Adrenal gland (tissue), 12 donors: Measurements from ENCODE around the gene TP53AIP1. TPM values are rescaled to one million over a fixed set of nuclear protein-coding genes. Genes with fewer than 3 reads are reported as not detected.

Experiments
- DNase-seq, 7 donors: peaks; one replicate each; pipeline ENCODE4 v3.0.0-alpha.2; 2019 to 2020
- H3K27ac ChIP-seq, 5 donors: fragments of 200-600 bp; sonication (generic) in 4 of 5; 1 replicate in 3 of 5; 2 replicates in 2 of 5; pipeline versions ENCODE4 v1.5.1 to v1.8.0; 2016 to 2020; ENCODE audit warnings: mild to moderate bottlenecking in 1 of 5
- H3K27me3 ChIP-seq: fragments of 200-600 bp; 2 replicates; pipeline ENCODE4 v1.8.0; 2021
- H3K36me3 ChIP-seq, 2 donors: fragments of 200-600 bp; replicated peaks in 1 of 2; 1 replicate in 1 of 2; 2 replicates in 1 of 2; pipeline versions ENCODE4 v1.5.1 to v1.8.0; 2018 to 2022
- H3K4me1 ChIP-seq, 2 donors: fragments of 200-600 bp; replicated peaks in 1 of 2; 1 replicate in 1 of 2; 2 replicates in 1 of 2; pipeline versions ENCODE4 v1.5.1 to v1.8.0; 2018 to 2021
- H3K4me3 ChIP-seq, 4 donors: fragments of 200-600 bp; sonication (generic) in 3 of 4; one replicate each; pipeline ENCODE4 v1.5.1; 2016 to 2018
- H3K9me3 ChIP-seq, 3 donors: fragments of 200-600 bp; sonication (generic) in 1 of 3; replicated peaks in 1 of 3; 1 replicate in 2 of 3; 2 replicates in 1 of 3; pipeline versions ENCODE4 v1.5.1 to v1.8.0; 2016 to 2021
- POLR2A ChIP-seq, 2 donors: fragments of 450-650 bp; IDR thresholded peaks; one replicate each; pipeline ENCODE4 v1.6.1; 2017; ENCODE audit warnings: antibody characterized with exemption in 2 of 2, mild to moderate bottlenecking in 2 of 2, moderate library complexity in 1 of 2
- WGBS, 4 donors: extraction: QIAGEN DNeasy Blood & Tissue Kit in 2 of 4; methylation state at CpG; one replicate each; pipeline versions ENCODE4 v1.1.5 to v1.1.7; 2013 to 2017; 5-methylcytosine and 5-hydroxymethylcytosine counted together
- intact Hi-C, 2 donors: fragments of 100-400 bp; cut with DNase I; formaldehyde crosslinking; loops; one replicate each; pipeline versions ENCODE4 v1.14.1 to v1.15.0; 2022 to 2023
- polyA plus RNA-seq, 3 donors: library from polyadenylated mRNA; stranded (reverse); fragments of 200-250 nt in 2 of 3; fragments of 350-450 nt in 1 of 3; fragmentation: Illumina TruSeq in 1 of 3; extraction: RNeasy Lipid Tissue Mini Kit (QIAGEN cat#74804) in 1 of 3; gene quantifications; one replicate each; pipeline ENCODE4 v1.2.3, GENCODE V29; 2013 to 2014
- total RNA-seq, 9 donors: library from RNA; depleted of rRNA in 4 of 9; stranded (reverse); fragments of >200 nt in 4 of 9; fragments of 120-200 nt in 1 of 9; fragmentation: NEBNext Ultra II Directional in 1 of 9; extraction: Animal tissue kit (Norgen Biotek cat#: 25700) in 1 of 9; gene quantifications; one replicate each; pipeline versions ENCODE4 v1.1.0 to v1.2.4, GENCODE V29; 2013 to 2023
- TF ChIP-seq, protein P1 (sequence below), 6 experiments: fragments of 450-650 bp in 4 of 6; fragments of 200-600 bp in 2 of 6; sonication (generic) in 1 of 6; IDR thresholded peaks; 1 replicate in 5 of 6; 2 replicates in 1 of 6; pipeline versions ENCODE4 v1.5.1 to v1.8.0; 2016 to 2021; ENCODE audit warnings: antibody characterized with exemption in 6 of 6, mild to moderate bottlenecking in 2 of 6, moderate library complexity in 1 of 6
- donor health status: healthy with polysubstance abuse.
- donor health status: Bipolar disorder and iron deficiency.
- donor health status: DM: yes; HTN: yes; CAD: no.
- donor health status: DM: no; HTN: no; CAD: no.
- donor health status: DM: no; HTN: no; CAD: no.
- donor health status: DM: yes; HTN: yes; CAD: no.

TP53AIP1 gene
- total and polyA plus RNA-seq, 12 donors = 0.11 to 1.7 (median 0.30) TPM; not detected in 2

DNA sequence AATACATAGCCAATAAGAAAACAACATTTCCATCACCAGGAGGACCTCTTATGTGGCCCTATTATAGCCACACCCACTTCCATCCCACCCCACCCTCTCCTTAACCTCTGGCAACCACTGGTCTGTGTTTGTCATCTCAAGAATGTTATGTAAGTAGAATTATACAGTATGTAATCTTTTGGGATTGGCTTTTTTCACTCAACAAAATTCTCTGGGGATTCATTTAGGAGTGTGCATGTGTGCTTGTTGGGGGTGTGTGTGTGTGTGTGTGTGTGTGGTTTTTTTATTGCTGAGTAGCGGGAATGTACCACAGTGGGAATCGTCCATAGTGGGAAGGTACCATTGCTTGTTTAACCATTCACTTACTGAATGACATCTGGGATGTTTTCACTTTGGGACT, 46.3 kb downstream of the TP53AIP1 start:
- no peaks in the 10 kb centered on the region for H3K9me3 ChIP-seq
- peaks cover 47 to 92% of the 10 kb centered on the region in 2 donors for H3K4me1 ChIP-seq
- no peaks in the 10 kb centered on the region for H3K36me3 ChIP-seq
- peak overlapping the region in 1 of 4 donors; percentile 23 for H3K4me3 ChIP-seq
- WGBS, 4 donors = 21 to 33% (median 31%) methylated on average over 2 of the region's 2 CpGs
- H3K27ac ChIP-seq = peak overlapping the region in 3 of 5 donors; percentile 44 to 84 (median 71)
- no peak for TF ChIP-seq POLR2A (IDR thresholded peaks at IDR 0.05)
- TF ChIP-seq, protein P1, sequence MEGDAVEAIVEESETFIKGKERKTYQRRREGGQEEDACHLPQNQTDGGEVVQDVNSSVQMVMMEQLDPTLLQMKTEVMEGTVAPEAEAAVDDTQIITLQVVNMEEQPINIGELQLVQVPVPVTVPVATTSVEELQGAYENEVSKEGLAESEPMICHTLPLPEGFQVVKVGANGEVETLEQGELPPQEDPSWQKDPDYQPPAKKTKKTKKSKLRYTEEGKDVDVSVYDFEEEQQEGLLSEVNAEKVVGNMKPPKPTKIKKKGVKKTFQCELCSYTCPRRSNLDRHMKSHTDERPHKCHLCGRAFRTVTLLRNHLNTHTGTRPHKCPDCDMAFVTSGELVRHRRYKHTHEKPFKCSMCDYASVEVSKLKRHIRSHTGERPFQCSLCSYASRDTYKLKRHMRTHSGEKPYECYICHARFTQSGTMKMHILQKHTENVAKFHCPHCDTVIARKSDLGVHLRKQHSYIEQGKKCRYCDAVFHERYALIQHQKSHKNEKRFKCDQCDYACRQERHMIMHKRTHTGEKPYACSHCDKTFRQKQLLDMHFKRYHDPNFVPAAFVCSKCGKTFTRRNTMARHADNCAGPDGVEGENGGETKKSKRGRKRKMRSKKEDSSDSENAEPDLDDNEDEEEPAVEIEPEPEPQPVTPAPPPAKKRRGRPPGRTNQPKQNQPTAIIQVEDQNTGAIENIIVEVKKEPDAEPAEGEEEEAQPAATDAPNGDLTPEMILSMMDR (IDR thresholded peaks at IDR 0.05) = no peak
- intact Hi-C loops = no loop called here
- DNase-seq = peak in 2 of 7 donors; percentile 46 to 75
- no peaks in the 10 kb centered on the region for H3K27me3 ChIP-seq

- no peak for DNase-seq
- Histone ChIP-seq H3K4me3 (peak overlapping the region in 1 of 4 donors; percentile 20), H3K27ac (peak overlapping the region in 4 of 5 donors; percentile 61 to 92 (median 78)), H3K4me1 (peaks cover 47 to 86% of the 10 kb centered on the region in 2 donors), H3K9me3 (no peaks in the 10 kb centered on the region), H3K27me3 (no peaks in the 10 kb centered on the region), H3K36me3 (no peaks in the 10 kb centered on the region)
- TF ChIP-seq POLR2A (IDR thresholded peaks at IDR 0.05) = no peak
- TF ChIP-seq, protein P1 (IDR thresholded peaks at IDR 0.05) = no peak
- WGBS, 4 donors = 59 to 95% (median 61%) methylated on average over 3 to 9 of the region's 9 CpGs
- intact Hi-C loops = no loop called here
Measured at GRCh38 chr11:128895526-128895925, 47.1 kb downstream of the TP53AIP1 start.

DNA sequence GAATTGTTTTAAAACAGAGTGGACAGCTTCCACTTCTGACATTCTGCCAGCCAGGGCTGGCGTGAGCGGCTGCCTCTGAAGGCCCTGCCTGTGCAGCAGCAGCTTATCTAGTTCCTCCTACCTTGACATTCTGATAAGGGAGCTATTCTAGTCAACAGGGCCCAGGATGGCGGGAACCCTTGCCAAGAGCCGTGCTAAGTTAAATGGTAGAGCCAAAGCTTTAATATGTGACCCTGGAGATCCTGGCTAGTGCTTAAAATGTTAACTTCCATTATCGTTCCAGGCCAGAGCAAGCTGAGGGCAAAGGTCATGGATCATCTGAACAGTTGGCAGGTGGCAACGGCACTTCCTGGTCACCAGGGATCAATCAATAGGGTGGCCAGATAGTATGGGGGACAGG, 48.0 kb downstream of the TP53AIP1 start:
- H3K4me3 ChIP-seq = peak overlapping the region in 1 of 4 donors; percentile 82
- no peaks in the 10 kb centered on the region for H3K27me3 ChIP-seq
- peak overlapping the region in 4 of 5 donors; percentile 62 to 92 (median 78) for H3K27ac ChIP-seq
- H3K36me3 ChIP-seq = no peaks in the 10 kb centered on the region
- no peaks in the 10 kb centered on the region for H3K9me3 ChIP-seq
- TF ChIP-seq POLR2A (IDR thresholded peaks at IDR 0.05) = peak in 1 of 2 donors; percentile 51
- TF ChIP-seq, protein P1 (IDR thresholded peaks at IDR 0.05) = no peak
- peaks cover 50 to 85% of the 10 kb centered on the region in 2 donors for H3K4me1 ChIP-seq
- WGBS, 4 donors = 23 to 30% (median 27%) methylated on average over 6 of the region's 6 CpGs
- peak; percentile 81 to 96 (median 92) for DNase-seq
- intact Hi-C loops = no loop called here

DNA sequence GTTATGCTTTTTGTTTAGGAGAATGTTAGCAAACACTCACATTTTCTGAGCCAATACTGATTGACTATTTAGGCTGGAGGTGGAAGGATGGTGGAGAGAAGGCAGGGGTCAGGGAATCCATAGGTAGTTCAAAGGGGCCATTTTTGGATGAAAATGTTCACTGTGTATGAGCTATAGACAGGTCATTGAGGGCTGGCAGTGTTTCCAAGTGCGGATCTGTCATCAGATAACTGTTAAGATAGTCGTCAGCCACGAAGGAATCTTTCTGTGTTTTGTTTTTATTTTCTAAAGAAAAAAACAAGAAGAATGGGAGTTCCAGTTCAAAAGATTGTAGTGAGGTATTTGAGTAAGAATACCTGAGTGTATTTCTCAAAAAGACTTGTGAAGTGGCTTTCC, 48.4 kb downstream of the TP53AIP1 start:
- TF ChIP-seq, protein P1 (IDR thresholded peaks at IDR 0.05) = no peak
- TF ChIP-seq POLR2A (IDR thresholded peaks at IDR 0.05) = no peak
- peaks cover 50 to 81% of the 10 kb centered on the region in 2 donors for H3K4me1 ChIP-seq
- WGBS, 4 donors = 24 to 55% (median 35%) methylated on average over 3 of the region's 3 CpGs
- H3K27me3 ChIP-seq = no peaks in the 10 kb centered on the region
- intact Hi-C loops = no loop called here
- peak overlapping the region in 1 of 4 donors; percentile 82 for H3K4me3 ChIP-seq
- H3K9me3 ChIP-seq = no peaks in the 10 kb centered on the region
- H3K27ac ChIP-seq = peak overlapping the region in 4 of 5 donors; percentile 62 to 92 (median 78)
- H3K36me3 ChIP-seq = no peaks in the 10 kb centered on the region
- peak in 5 of 7 donors; percentile 49 to 62 (median 57) for DNase-seq
